Transverse colon (tissue), 4 donors: Measurements from ENCODE around the gene CCM2L. TPM values are rescaled to one million over a fixed set of nuclear protein-coding genes. Genes with fewer than 3 reads are reported as not detected.

ENCODE experiments used
- DNase-seq: peaks from one replicate; pipeline ENCODE4 v3.0.0-alpha.2; 2019
- H3K27ac ChIP-seq, 4 donors: fragments of 200-600 bp; sonication (generic); 2 replicates each; pipeline ENCODE4 v1.5.1; 2016 to 2018; ENCODE audit warnings: inconsistent platforms in 4 of 4
- H3K27me3 ChIP-seq: fragments of 200-600 bp; sonication (generic); 2 replicates; pipeline ENCODE4 v1.5.1; 2017; ENCODE audit warnings: inconsistent platforms
- H3K36me3 ChIP-seq, 4 donors: fragments of 200-600 bp; sonication (generic); 2 replicates each; pipeline ENCODE4 v1.5.1; 2017 to 2019; ENCODE audit warnings: inconsistent platforms in 4 of 4
- H3K4me1 ChIP-seq, 4 donors: fragments of 200-600 bp; sonication (generic); 2 replicates each; pipeline ENCODE4 v1.5.1; 2017 to 2020; ENCODE audit warnings: inconsistent platforms in 4 of 4
- H3K4me3 ChIP-seq, 4 donors: fragments of 200-600 bp; sonication (generic); 1 replicate in 1 of 4; 2 replicates in 3 of 4; pipeline versions ENCODE4 v1.5.1 to v1.6.1; 2017 to 2019; ENCODE audit warnings: inconsistent platforms in 4 of 4
- H3K9me3 ChIP-seq, 2 donors: fragments of 200-600 bp; sonication (generic); 2 replicates each; pipeline ENCODE4 v1.5.1; 2017 to 2019; ENCODE audit warnings: inconsistent platforms in 2 of 2
- EP300 ChIP-seq: sonication (generic); formaldehyde crosslinking; IDR thresholded peaks from one replicate; pipeline ENCODE4 v1.6.1; 2017; ENCODE audit warnings: antibody characterized with exemption, low read depth
- POLR2A ChIP-seq: fragments of 450-650 bp; IDR thresholded peaks from one replicate; pipeline ENCODE4 v1.6.1; 2016; ENCODE audit warnings: antibody characterized with exemption, mild to moderate bottlenecking, moderate library complexity
- POLR2AphosphoS5 ChIP-seq, 3 donors: sonication (generic); formaldehyde crosslinking; IDR thresholded peaks; one replicate each; pipeline ENCODE4 v1.6.1; 2016; ENCODE audit warnings: antibody characterized with exemption in 3 of 3
- WGBS, 2 donors: methylation state at CpG; one replicate each; pipeline ENCODE4 v1.1.5; 2018; ENCODE audit warnings: low coverage in 1 of 2; 5-methylcytosine and 5-hydroxymethylcytosine counted together
- in situ Hi-C, 4 donors: fragments of 200-750 bp; cut with MboI; loops; one replicate each; pipeline versions ENCODE4 v1.15.0 to v1.15.1; 2017; ENCODE audit warnings: low sequenced_read_pairs in 3 of 4, low pct_ligation_motif_present in 1 of 4, low pct_unique_long_range_greater_than_20kb in 1 of 4
- intact Hi-C: fragments of 100-400 bp; cut with DNase I; formaldehyde crosslinking; loops from one replicate; pipeline ENCODE4 v1.15.1; 2023; ENCODE audit warnings: low total_unique reads
- total RNA-seq, 4 donors: library from RNA; depleted of rRNA; stranded (reverse); fragments of >200 nt; gene quantifications; one replicate each; pipeline ENCODE4 v1.1.0, GENCODE V29; 2016
- TF ChIP-seq, protein P1 (sequence below), 5 experiments: fragments of 200-600 bp in 3 of 5; fragments of 450-650 bp in 2 of 5; sonication (generic) in 3 of 5; IDR thresholded peaks; 1 replicate in 2 of 5; 2 replicates in 3 of 5; pipeline ENCODE4 v1.5.1; 2016 to 2017; ENCODE audit warnings: antibody characterized with exemption in 5 of 5, inconsistent platforms in 3 of 5, mild to moderate bottlenecking in 2 of 5, moderate library complexity in 1 of 5

Gene CCM2L
- total RNA-seq, 4 donors from 2014 or later: 1.7 to 4.9 (median 3.0) TPM

DNA sequence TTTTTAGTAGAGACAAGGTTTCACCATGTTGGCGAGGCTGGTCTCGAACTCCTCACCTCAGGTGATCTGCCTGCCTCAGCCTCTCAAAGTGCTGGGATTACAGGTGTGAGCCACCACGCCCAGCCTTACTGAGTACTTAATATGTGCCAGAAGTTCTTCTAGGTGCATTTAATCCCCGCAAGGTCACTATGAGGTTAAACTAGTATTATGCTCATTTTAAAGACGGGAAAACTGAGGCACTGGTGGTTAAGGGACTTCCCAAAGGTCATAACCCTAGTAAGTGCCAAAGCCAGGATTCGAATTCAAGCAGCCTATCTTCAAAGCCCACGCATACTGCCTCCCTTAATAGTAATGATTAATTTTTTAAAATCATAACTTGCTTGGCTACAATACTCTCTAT is 674 bp upstream of the CCM2L start:
- Histone ChIP-seq H3K4me3 (no peak overlapping the region), H3K4me1 (no peaks in the 10 kb centered on the region), H3K36me3 (no peaks in the 10 kb centered on the region), H3K9me3 (no peaks in the 10 kb centered on the region), H3K27me3 (peaks cover 33% of the 10 kb centered on the region), H3K27ac (peak overlapping the region in 2 of 4 donors; percentile 0 to 20)
- 82 to 86% methylated on average over 3 to 7 of the region's 7 CpGs for WGBS, 2 donors
- in situ Hi-C loops (no loop called here), intact Hi-C loops (no loop called here)
- DNase-seq: no peak
- TF ChIP-seq POLR2A (no peak), POLR2AphosphoS5 (IDR thresholded peaks at IDR 0.05) (no peak), EP300 (no peak)
- TF ChIP-seq, protein P1, sequence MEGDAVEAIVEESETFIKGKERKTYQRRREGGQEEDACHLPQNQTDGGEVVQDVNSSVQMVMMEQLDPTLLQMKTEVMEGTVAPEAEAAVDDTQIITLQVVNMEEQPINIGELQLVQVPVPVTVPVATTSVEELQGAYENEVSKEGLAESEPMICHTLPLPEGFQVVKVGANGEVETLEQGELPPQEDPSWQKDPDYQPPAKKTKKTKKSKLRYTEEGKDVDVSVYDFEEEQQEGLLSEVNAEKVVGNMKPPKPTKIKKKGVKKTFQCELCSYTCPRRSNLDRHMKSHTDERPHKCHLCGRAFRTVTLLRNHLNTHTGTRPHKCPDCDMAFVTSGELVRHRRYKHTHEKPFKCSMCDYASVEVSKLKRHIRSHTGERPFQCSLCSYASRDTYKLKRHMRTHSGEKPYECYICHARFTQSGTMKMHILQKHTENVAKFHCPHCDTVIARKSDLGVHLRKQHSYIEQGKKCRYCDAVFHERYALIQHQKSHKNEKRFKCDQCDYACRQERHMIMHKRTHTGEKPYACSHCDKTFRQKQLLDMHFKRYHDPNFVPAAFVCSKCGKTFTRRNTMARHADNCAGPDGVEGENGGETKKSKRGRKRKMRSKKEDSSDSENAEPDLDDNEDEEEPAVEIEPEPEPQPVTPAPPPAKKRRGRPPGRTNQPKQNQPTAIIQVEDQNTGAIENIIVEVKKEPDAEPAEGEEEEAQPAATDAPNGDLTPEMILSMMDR (IDR thresholded peaks at IDR 0.05): no peak

DNA sequence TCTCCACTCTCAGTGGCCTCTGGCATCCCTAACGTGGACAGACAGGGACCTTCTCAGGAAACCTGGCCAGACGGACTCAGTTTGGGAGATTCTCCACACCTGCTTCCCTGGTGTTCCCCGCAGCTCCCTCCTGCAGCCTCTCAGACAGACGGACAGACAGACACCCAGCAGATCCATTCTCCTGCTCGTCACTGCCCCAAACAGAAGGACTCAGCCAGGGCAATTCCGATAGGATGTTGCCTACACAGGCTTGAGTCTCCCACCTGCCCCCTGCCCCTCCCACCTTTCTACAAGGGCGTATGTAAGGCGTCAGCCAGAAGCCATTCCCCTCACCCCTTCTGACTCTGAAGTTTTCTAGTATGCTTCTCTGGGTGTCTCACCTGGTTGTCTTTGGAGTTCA is 428 bp downstream of the CCM2L start:
- no peak for DNase-seq
- in situ Hi-C loops (no loop called here), intact Hi-C loops (no loop called here)
- peaks cover 43% of the 10 kb centered on the region for H3K27me3 ChIP-seq
- peak overlapping the region in 2 of 4 donors; percentile 17 to 41 for H3K27ac ChIP-seq
- no peak for TF ChIP-seq POLR2A
- TF ChIP-seq POLR2AphosphoS5 (IDR thresholded peaks at IDR 0.05): no peak
- TF ChIP-seq, protein P1 (IDR thresholded peaks at IDR 0.05): no peak
- no peak for TF ChIP-seq EP300
- H3K36me3 ChIP-seq: no peaks in the 10 kb centered on the region
- peak overlapping the region in 1 of 4 donors; percentile 5 for H3K4me3 ChIP-seq
- 29 to 35% methylated on average over 4 to 8 of the region's 8 CpGs for WGBS, 2 donors
- no peaks in the 10 kb centered on the region for H3K4me1 ChIP-seq
- no peaks in the 10 kb centered on the region for H3K9me3 ChIP-seq

DNA sequence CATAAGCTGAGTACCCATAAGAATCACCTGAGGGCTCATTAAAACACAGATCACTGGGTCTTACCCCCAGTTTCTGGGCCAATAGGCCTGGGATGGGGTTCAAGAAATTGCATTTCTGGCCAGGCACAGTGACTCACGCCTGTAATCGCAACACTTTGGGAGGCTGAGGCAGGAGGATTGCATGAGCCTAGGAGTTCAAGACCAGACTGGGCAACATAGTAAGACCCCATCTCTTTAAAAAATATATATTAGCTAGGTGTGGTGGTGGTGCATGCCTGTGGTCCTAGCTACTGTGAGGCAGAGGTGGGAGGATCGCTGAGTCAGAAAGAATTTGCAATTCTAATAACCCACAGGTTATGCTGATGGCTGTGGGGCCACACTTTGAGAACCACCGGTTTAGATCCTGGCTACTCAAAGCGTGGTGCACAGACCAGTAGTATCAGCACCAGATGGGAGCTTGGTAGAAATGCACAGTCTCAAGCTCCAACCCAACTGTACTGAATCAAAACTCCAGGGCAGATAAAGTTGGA is 2.0 kb downstream of the CCM2L start:
- no peak for DNase-seq
- in situ Hi-C loops (no loop called here), intact Hi-C loops (no loop called here)
- Histone ChIP-seq H3K9me3 (no peaks in the 10 kb centered on the region), H3K4me3 (no peak overlapping the region), H3K4me1 (no peaks in the 10 kb centered on the region), H3K27ac (no peak overlapping the region), H3K27me3 (peaks cover 58% of the 10 kb centered on the region), H3K36me3 (no peaks in the 10 kb centered on the region)
- WGBS, 2 donors: 64% methylated on average over 5 of the region's 5 CpGs; no CpG with 5 or more reads in 1 of the 2 donors
- TF ChIP-seq POLR2A (no peak), EP300 (no peak), POLR2AphosphoS5 (IDR thresholded peaks at IDR 0.05) (no peak)
- TF ChIP-seq, protein P1 (IDR thresholded peaks at IDR 0.05): no peak

DNA sequence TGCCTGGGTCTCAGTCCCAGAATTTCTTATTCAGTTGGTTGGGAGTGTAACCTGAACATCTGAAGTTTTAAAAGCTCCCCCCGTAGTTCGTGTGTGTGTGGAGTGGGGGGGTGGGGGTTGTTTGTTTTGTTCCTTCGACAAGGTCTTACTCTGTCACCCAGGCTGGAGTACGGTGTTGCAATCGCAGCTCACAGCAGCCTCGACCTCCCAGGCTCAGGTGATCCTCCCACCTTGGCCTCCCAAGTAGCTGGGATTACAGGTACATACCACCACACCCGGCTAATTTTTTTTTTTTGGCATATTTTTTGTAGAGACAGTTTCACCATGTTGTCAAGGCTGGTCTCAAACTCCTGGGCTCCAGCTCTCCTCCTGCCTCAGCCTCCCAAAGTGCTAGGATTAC is 3.1 kb downstream of the CCM2L start:
- no peak overlapping the region for H3K27ac ChIP-seq
- peaks cover 66% of the 10 kb centered on the region for H3K27me3 ChIP-seq
- in situ Hi-C loops (no loop called here), intact Hi-C loops (no loop called here)
- TF ChIP-seq, protein P1 (IDR thresholded peaks at IDR 0.05): no peak
- TF ChIP-seq POLR2A (no peak), EP300 (no peak), POLR2AphosphoS5 (IDR thresholded peaks at IDR 0.05) (no peak)
- H3K36me3 ChIP-seq: no peaks in the 10 kb centered on the region
- no peak for DNase-seq
- 78% methylated on average over 7 of the region's 7 CpGs; no CpG with 5 or more reads in 1 of the 2 donors for WGBS, 2 donors
- no peak overlapping the region for H3K4me3 ChIP-seq
- peaks cover 0 to 6% (median 2%) of the 10 kb centered on the region in 4 donors for H3K4me1 ChIP-seq
- no peaks in the 10 kb centered on the region for H3K9me3 ChIP-seq
